Esophagus muscularis mucosa (tissue), 4 donors: ENCODE measurements around the gene VSTM2B. TPM values are rescaled to one million over a fixed set of nuclear protein-coding genes. Genes with fewer than 3 reads are reported as not detected.

ENCODE experiments used
- DNase-seq: peaks from one replicate; pipeline ENCODE4 v3.0.0-alpha.2; 2017; ENCODE audit errors: extremely low spot score
- H3K27ac ChIP-seq, 4 donors: fragments of 200-600 bp; sonication (generic); replicated peaks in 1 of 4; 1 replicate in 3 of 4; 2 replicates in 1 of 4; pipeline ENCODE4 v1.5.1; 2016 to 2019; ENCODE audit warnings: mild to moderate bottlenecking in 1 of 4
- H3K27me3 ChIP-seq, 4 donors: fragments of 200-600 bp; sonication (generic); one replicate each; pipeline versions ENCODE4 v1.5.1 to v1.6.0; 2016 to 2019
- H3K36me3 ChIP-seq, 4 donors: fragments of 200-600 bp; sonication (generic); one replicate each; pipeline ENCODE4 v1.5.1; 2016 to 2019
- H3K4me1 ChIP-seq, 4 donors: fragments of 200-600 bp; sonication (generic); one replicate each; pipeline ENCODE4 v1.5.1; 2016 to 2019
- H3K4me3 ChIP-seq, 4 donors: fragments of 200-600 bp; sonication (generic); 1 replicate in 2 of 4; 2 replicates in 2 of 4; pipeline ENCODE4 v1.5.1; 2016 to 2019; ENCODE audit warnings: mild to moderate bottlenecking in 4 of 4, moderate library complexity in 1 of 4
- H3K9me3 ChIP-seq, 4 donors: fragments of 200-600 bp; sonication (generic); 1 replicate in 3 of 4; 2 replicates in 1 of 4; pipeline ENCODE4 v1.5.1; 2016 to 2019
- CTCF ChIP-seq, 3 experiments: fragments of 200-600 bp in 2 of 3; fragments of 450-650 bp in 1 of 3; sonication (generic) in 2 of 3; IDR thresholded peaks; one replicate each; pipeline ENCODE4 v1.5.1; 2017 to 2019; ENCODE audit warnings: antibody characterized with exemption in 3 of 3, mild to moderate bottlenecking in 2 of 3, moderate library complexity in 1 of 3
- EP300 ChIP-seq: sonication (generic); formaldehyde crosslinking; IDR thresholded peaks from one replicate; pipeline ENCODE4 v1.6.1; 2017; ENCODE audit warnings: antibody characterized with exemption
- POLR2A ChIP-seq: fragments of 450-650 bp; IDR thresholded peaks from one replicate; pipeline ENCODE4 v1.6.1; 2017; ENCODE audit warnings: antibody characterized with exemption, moderate library complexity, mild to moderate bottlenecking, low read depth
- POLR2AphosphoS5 ChIP-seq, 2 donors: sonication (generic); formaldehyde crosslinking; IDR thresholded peaks; one replicate each; pipeline ENCODE4 v1.6.1; 2017; ENCODE audit warnings: antibody characterized with exemption in 2 of 2
- WGBS: methylation state at CpG from one replicate; pipeline ENCODE4 v1.1.5; 2018; 5-methylcytosine and 5-hydroxymethylcytosine counted together
- intact Hi-C: fragments of 100-400 bp; cut with DNase I; formaldehyde crosslinking; loops from one replicate; pipeline ENCODE4 v1.15.1; 2023
- total RNA-seq, 4 donors: library from RNA; depleted of rRNA; stranded (reverse); fragments of >200 nt; gene quantifications; one replicate each; pipeline versions ENCODE4 v1.1.0 to v1.2.1, GENCODE V29; 2016

VSTM2B gene
- total RNA-seq, 4 donors from 2014 or later, result 0.23 to 0.33 TPM; not detected in 2

- 54% methylated on average over 9 of the region's 9 CpGs for WGBS
Measured at GRCh38 chr19:29561601-29562000, 35.8 kb downstream of the VSTM2B start.

DNA sequence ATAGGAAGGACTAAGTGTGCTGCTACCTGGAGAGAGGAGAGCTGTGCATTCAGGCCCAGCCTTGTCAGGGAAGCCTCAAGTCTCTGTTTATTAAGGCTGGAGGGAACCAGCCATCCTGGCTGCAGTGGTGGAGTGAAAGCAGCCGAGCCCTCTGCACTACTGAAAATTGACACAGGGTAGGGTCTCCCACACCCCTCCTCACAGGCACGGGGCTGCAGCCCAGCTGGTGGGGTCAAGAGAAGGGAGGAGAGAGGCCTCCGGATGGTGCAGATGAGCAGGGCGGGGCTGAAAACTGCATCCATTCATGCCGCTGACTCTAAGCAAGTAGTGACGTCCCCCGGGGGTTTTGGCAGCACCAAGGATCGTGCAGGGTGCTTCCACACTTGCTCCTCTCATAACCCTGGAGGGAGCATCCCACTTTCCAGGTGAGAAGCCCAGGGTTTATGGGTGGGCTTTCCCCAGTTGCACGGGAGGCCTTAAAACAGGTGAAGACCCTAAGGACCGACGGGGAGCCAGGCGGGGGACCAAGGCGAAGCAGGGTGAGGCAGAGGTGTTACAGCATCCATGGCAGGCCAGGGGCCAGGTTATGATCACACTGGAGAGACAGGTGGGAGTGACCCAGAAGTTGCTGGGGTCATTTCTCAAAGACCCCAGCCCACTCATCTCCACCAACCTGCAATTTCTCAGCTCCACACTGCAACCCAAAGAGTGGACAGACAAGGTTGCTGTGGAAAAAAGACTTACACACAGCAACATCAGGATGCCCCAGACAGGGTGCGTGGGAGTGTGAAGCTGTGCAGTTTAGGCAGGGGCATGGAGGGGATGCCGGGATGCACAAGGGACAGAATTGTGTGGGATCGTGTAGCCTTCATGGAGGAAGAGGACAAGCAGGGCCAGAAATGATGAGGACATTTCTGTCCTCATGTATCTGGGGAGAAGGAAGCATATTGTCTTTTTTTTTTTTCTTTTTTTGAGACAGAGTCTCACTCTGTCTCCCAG, 36.8 kb downstream of the VSTM2B start:
- DNase-seq, result no peak
- Histone ChIP-seq H3K4me3 (no peak overlapping the region), H3K27me3 (peaks cover 0 to 59% (median 0%) of the 10 kb centered on the region in 4 donors), H3K36me3 (no peaks in the 10 kb centered on the region), H3K4me1 (no peaks in the 10 kb centered on the region), H3K27ac (no peak overlapping the region), H3K9me3 (peaks cover 0 to 24% (median 19%) of the 10 kb centered on the region in 4 donors)
- intact Hi-C loops, result no loop called here
- TF ChIP-seq CTCF (IDR thresholded peaks at IDR 0.05) (no peak), POLR2AphosphoS5 (IDR thresholded peaks at IDR 0.05) (no peak), EP300 (no peak), POLR2A (no peak)
- WGBS, result 70% methylated on average over 10 of the region's 16 CpGs

More at GRCh38 chr19:29561601-29562000, 35.8 kb downstream of the VSTM2B start:
- no peak for TF ChIP-seq CTCF (IDR thresholded peaks at IDR 0.05)
- TF ChIP-seq POLR2AphosphoS5 (IDR thresholded peaks at IDR 0.05), result no peak
- no peak for TF ChIP-seq POLR2A
- no peak for TF ChIP-seq EP300
- Histone ChIP-seq H3K27me3 (peaks cover 0 to 49% (median 0%) of the 10 kb centered on the region in 4 donors), H3K9me3 (peaks cover 0 to 31% (median 23%) of the 10 kb centered on the region in 4 donors), H3K27ac (no peak overlapping the region), H3K4me3 (no peak overlapping the region), H3K4me1 (no peaks in the 10 kb centered on the region), H3K36me3 (no peaks in the 10 kb centered on the region)
- DNase-seq, result no peak
- intact Hi-C loops, result no loop called here

GRCh38 chr19:29563486-29564101, 37.8 kb downstream of the VSTM2B start:
- Histone ChIP-seq H3K27ac (no peak overlapping the region), H3K4me3 (no peak overlapping the region), H3K36me3 (no peaks in the 10 kb centered on the region), H3K27me3 (peaks cover 0 to 69% (median 0%) of the 10 kb centered on the region in 4 donors), H3K4me1 (no peaks in the 10 kb centered on the region), H3K9me3 (peaks cover 0 to 20% (median 17%) of the 10 kb centered on the region in 4 donors)
- DNase-seq, result no peak
- intact Hi-C loops, result no loop called here
- 83% methylated on average over 11 of the region's 11 CpGs for WGBS
- TF ChIP-seq POLR2A, result no peak
- TF ChIP-seq EP300, result no peak
- TF ChIP-seq POLR2AphosphoS5 (IDR thresholded peaks at IDR 0.05), result no peak
- TF ChIP-seq CTCF (IDR thresholded peaks at IDR 0.05), result no peak

DNA sequence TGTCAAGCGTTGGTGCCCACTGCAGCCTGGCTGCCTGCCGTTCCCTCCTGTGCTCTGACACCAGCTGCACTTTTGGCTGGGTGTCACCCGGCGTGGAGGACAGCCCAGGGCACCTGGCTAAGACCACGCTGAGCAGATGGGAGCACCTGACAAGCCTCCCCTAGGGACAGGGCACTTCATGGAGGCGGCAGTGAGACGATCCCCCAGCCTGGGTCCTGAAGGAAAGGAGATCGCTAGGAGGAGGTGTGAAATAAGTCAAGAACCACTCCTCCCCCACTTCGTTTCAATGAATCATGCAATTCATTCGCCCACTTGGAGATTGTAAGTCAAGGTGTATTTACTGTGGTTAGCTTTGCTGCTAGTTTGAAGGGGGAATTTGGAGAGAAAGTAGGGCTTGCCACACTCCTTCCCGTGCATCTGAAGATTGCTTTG, 38.8 kb downstream of the VSTM2B start:
- Histone ChIP-seq H3K4me1 (no peaks in the 10 kb centered on the region), H3K36me3 (no peaks in the 10 kb centered on the region), H3K4me3 (no peak overlapping the region), H3K9me3 (peaks cover 0 to 16% (median 14%) of the 10 kb centered on the region in 4 donors), H3K27me3 (peaks cover 0 to 74% (median 0%) of the 10 kb centered on the region in 4 donors), H3K27ac (no peak overlapping the region)
- DNase-seq, result no peak
- TF ChIP-seq POLR2A (no peak), CTCF (IDR thresholded peaks at IDR 0.05) (no peak), POLR2AphosphoS5 (IDR thresholded peaks at IDR 0.05) (no peak), EP300 (no peak)
- intact Hi-C loops, result no loop called here
- 39% methylated on average over 11 of the region's 11 CpGs for WGBS
